Germinal center (tissue), 1 donor: ENCODE measurements around the gene HNRNPR.
A peak's percentile ranks its signal among the peaks of the same experiment; 100 is the strongest.

Source experiments
- DNase-seq: peaks from one replicate; pipeline ENCODE4 v3.0.0; 2012; ENCODE audit warnings: mixed read lengths, low spot score

HNRNPR gene

DNA sequence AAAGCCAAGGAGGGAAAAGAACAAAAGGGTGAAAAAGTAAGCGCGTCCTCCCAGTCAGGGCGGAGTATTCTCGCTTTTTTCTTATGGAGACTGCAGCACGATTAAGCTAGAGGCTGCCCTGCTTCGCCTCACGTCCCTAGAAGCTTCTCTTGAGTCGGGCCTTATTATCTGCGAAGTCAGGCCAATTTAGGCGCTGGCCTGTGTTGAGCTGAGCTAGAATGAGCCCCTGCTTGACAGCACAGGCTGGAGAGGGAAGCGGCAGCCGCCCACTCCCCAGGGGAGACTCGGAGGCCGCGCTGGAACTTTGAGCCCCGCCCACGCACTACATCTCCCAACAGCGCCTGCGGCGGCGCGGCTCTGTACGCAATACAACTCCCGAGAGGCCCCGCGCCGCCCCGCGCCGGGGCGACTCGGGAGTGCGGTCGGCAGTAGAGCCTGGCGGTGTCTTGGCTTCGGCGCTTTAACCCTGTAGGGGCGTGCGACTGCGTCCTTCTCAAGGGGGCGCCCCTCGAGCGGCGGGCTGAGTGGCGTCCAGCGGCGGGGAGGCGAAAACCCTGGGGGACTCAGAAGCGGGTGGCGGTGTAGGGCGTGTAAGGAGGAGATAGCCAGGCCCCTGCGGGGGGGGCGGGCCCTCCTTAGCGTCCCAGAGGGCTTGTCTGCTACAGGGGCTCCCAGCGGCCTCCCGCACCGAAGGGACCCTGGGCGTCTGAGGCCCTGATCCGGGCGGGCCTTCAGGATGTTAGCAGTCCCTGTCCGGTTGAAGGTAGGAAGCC is 24.7 kb upstream of the HNRNPR start:
- peak; percentile 90 for DNase-seq

DNA sequence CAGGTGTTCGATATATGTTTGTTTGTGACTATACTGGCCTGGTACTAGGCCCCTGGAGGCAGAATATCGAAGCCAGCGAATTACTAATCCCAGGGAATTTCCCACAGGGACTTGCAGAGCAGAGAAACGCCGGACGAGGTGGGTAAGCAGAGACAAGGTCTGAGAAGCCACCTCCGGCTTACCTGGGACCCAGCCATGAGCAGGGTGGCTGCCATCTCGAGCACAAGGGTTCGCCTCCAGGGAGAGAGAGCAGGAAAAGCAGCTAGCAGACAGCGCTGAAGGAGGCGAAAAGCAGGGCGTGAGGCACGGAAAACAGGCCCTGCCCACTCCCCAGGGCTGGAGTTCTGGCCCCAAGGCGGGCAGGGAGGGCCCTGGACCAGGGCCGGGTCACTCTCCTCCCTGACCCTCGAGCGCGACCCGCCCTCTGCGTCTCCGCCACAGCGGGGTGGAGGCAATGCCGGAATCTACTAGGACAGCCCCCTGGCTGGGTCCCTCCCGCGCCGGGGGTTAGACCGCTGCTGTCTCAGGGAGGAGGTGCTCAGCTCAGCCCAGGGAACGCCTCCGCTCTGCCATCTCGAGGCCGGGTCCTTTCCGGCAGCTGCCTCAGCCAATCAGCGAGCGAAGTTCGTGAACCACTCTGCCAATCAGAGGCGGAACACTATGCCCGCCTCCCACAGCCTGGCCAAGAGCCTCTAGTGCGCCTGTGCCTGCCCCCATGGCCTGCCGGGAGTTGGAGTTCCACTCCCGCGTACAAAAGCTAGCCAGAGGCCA is 23.9 kb upstream of the HNRNPR start:
- peak; percentile 100 for DNase-seq

DNA sequence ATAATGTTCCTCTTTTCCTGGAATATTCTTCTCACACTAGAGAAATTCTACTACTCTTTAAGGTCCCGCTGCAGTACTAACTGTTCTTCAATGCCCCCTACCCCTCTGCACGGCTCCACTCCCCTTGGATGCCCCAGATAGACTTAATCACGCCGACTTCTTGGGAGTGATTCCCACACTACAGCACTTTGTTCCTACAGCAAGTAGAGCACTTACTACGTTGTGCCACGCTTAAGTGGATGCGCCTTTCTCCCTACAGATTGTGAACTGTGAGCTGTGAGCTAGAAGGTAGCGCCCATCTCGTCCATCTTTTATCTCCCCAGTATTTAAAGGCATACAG is 23.3 kb upstream of the HNRNPR start:
- no peak for DNase-seq

DNA sequence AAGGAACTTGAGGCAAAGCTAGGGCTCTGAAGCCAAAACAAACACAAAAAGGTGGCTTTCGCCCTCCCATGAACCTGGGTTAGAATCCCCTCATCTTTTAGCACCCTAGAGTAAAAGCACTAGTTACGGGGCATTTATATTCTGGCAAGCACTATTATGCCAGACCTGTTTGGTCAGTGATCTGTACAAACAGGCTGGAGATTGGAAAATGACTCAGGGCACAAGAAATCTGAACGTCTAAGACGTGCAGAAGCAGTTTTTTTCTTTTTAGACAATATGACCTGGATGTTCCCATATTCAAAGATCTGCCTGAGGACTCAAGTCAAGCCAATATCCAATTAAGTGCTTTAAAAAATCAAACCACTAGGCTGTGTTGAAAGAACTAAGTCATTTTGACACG is 22.5 kb upstream of the HNRNPR start:
- DNase-seq: no peak

DNA sequence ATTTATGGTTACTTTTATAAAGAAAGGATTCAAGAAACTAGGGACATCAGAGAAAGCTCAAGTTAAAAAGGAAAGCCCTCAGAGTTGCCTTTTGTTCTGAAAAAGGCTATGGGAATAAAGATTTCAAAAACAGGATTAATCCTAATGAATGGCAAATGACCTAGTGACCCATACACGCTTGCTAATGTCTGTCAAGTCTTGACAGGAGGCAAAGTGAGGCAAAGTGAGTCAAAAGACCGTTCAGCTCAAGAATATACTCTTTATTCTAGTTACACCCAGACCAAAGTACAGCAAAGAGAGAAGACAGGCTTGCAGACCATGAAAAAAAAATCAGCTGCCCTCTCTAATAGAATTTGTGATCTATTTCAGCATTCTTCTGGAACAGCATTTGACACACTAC is 22.1 kb upstream of the HNRNPR start:
- DNase-seq: no peak

DNA sequence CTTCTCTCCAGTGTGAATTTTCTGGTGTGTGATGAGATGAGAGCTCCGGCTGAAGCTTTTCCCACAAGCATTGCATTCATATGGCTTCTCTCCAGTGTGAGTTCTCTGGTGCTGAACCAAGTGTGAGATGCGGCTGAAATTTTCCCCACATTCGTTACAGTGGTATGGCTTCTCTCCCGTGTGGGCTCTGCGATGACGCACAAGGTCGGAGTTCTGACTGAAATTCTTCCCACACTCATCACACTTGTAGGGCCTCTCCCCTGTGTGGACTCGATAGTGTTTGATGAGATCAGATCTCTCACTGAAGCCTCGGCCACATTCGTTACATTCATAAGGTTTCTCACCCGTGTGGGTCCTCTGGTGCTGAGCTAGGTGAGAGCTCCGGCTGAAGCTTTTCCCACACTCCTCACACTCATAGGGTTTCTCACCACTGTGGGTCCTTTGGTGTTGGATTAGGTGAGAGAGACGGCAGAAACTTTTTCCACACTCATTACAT is 18.2 kb upstream of the HNRNPR start:
- no peak for DNase-seq

DNA sequence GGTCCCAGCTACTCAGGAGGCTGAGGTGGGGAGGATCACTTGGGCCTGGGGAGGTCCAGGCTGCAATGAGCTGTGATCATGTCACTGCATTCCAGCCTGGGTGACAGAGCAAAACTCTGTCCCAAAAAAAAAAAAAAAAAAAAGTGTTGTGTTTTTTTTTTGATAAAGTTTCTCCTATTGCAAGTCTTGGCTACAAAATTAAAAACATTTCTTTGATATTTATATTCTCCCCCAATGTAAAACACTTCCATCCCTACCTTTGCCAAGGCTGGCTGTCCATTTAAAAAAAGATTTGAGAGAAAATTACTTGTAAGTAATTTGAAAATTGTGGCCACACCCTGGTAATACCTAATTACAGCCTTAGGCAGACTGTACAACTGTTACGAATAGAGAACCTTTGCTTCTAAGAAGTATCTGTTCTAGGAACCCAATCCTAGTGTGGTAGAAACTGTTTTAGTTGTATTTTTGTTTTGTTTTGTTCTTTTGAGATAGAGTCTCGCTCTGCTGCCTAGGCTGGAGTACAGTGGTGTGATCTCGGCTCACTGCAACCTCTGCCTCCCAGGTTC is 14.3 kb upstream of the HNRNPR start:
- DNase-seq: no peak

DNA sequence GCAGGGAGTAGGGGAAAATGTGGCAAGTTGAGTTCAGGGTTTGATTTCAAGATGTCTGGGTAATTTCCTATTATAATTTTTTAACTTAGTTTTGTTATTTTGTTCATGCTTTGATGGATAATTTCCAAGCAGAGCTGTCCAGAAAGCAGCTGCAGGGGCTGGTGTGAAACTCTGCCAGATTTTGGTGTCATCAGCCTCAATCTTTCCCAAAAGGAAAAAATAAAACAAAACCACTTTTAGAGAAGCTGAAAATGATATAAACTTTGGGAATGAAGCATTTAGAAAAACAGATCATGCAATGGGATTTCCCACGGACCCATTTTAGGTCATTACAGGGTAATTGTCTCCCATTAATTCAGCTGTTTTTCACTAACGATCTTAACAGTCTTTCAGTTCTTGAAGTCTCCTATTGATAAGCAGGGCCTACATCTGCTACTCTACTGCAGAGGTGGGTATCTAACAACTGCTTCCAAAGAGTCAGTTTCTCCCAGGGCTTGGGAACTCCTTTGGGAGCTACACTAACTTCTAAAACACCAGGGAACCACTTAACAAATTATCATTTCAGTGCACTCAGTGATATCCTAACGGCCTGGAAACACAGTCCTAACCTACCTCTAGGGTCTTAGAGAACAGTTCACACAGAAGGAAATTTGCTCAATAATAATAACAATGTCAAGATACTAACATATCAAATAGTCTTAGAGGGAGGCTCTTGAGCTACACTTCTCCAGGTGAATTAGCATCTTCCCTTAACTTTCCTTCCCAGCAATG is 13.2 kb upstream of the HNRNPR start:
- DNase-seq: no peak

DNA sequence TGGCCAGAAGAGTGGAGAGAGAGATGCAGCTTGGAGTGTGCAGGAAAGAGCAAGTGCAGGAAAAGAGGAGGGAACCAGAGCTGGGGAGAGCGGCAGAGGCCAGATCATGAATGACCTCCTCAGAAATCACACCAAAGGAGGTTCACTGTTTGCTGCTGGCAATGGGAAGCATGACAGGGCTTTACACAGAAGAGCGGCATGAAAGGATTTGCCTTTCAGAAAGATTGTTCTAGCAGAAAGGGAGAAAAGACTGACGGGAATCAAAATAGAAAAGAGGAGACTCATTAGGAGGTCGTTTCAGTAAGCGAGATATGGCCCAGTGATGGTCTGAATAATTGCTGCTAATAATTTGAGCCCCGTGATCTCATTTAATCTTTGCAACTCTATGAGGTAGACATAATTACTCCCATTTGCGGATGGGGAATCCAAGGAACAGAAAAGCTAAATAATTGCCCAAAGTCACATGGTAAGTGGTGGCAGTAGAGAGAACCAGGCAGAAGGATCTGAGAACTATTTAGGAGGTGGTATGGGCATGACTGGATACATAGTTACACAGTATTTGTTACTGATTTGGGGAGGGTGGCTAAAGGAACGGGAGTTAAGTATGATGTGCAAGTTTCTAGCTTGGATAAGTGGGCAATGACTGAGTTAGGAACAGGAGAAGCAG is 12.5 kb upstream of the HNRNPR start:
- DNase-seq: no peak

DNA sequence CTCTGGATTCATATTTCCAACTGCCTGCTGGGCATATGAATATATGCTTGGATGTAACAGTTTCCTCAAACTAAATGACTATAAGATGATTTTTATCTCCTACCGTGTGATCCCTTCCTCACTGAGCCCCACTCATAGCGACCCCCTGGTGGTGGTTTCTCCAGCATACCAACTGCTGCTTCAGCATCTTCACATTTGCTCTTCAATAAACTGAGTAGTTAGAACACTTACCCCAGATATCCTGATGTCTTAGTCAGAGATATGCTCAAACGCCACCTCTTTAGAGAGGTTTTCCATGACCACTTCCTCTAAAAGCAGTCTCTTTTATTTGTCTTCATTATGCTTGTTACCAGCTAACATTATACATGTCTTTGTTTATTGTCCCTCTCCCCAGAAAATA is 10.2 kb upstream of the HNRNPR start:
- no peak for DNase-seq

DNA sequence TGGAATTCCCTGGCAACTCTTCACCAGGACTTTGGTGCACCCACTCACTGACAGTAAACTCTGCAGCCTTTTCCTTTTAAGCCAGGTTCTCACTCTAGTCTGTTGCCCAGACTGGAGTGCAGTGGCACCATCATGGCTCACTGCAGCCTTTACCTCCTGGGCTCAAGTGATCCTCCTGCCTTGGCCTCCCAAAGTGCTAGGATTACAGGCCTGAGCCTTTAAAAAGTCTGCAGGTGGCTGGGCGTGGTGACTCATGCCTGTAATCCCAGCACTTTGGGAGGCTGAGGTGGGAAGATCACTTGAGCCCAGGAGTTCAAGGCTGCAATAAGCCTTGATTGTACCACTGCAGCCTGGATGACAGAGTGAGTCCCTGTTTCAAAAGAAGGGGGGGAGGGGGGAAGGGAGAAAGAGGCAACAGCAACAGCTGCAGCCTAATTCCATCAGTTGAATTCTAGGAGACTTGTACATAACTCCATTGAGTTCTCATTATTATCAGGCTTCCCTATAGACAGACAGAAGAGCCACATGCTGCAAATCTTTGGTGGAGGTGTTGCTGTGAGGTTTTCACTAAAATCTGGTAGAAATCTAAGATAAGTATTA is 8.1 kb upstream of the HNRNPR start:
- no peak for DNase-seq

DNA sequence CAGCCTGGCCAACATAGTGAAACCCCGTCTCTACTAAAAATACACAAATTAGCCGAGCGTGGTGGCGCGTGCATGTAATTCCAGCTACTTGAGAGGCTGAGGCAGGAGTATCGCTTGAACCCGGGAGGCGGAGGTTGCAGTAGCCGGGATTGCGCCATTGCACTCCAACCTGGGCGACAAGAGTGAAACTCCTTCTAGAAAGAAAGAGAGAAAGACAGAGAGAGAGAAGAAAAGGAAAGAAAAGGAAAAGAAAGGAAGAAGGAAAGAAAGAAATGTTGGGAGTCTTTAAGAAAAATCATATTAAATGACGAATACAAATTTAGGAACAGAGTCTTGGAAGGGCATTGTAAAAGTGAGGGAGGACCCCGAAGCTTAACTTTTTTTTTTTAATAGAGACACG is 1.8 kb upstream of the HNRNPR start:
- no peak for DNase-seq

DNA sequence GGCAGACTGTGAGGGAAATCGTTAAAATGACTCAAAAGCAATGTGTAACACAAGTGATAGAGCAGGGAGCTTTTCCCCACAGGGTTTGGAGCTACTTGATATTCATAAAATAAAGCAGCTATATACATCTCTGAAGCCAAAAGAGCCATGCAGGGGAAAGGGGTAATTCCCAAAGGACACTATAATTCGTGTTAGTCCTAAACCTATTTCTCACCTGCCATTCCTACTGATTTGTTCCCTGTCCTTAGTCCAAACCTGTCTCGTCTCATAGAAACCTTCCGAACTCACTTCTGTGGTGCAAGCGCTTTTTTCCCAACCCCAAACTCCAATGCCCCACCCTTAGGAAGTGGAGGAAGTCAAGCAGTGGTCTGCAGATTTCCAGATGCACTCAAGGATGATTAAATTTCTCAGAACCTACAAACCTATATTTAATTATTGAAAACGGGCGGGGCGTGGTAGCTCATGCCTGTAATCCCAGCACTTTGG is 946 bp upstream of the HNRNPR start:
- no peak for DNase-seq

DNA sequence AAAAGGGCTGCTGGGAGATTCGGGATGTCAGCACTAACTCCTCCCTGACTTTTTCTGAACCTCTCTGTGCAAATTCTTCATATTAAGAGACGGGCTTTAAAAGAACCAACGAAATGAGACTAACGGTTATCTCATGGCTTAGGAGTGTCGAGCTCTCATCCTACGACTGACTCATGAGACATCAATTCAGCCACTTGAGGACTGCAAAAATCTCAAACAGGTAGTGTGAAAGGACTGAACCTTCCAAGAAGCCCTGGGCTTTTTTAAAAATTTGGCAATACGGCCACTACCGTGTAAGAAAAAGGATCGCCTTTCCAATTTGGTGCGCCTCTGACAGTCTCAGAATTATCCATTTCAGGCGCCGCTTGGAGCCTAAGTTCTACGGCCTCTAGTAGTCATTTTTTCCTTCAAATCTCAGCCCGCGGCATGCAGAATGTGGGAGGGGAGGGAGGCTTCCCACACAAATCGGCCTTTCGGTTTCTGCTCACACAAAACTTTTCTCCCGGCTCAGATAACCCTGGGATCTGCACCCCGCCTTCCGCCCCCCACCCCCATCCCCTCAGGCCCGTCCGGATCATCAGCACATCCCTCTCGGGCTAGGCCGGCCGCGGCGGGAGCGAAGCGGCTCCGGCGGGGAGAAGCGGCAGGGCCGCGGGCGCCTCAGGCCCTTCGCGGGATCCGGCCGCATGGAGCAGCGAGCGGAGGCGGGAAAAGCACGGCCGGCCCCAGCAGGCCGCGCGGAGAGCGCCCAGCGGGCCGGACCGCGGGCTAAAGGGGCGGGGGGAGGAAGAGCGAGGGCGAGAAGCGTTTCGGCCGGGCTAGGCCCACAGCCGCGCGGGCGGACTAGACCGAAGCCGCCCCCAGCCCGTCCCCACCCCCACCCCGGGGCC is 618 bp downstream of the HNRNPR start:
- peak; percentile 31 for DNase-seq

DNA sequence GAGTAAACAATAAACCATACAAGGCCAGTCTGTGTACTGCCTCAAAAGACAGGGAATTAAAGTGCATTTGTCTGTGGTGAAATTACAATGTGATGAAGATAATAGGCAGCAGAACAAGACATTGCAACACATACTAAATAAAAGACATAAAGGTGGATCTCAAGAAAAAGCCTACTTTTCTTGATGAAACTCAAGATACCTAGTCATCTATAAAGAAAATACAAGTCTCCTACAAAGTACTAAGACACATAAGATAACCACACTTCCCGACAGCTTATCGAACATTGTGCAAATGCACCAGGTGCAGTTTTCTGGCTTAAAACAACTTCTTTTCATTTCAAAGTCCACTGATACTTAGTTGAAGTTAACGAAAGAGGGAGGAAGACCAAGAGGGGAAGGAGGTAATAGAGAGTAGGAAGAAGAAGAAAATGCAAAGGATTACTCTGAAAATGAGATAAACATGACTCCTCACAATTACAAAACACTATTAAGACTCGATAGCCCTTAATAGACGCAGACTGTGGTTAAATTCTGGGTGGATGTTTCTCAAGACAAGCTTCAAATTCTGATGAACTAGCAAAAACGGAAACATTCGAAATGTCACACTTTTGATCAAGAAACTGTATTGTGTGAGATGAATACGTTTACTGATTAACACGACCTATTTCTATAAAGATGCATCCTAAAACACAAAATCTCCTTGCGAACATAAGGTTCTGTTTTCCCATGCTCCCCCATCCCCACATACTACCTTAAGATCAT is 2.0 kb downstream of the HNRNPR start:
- no peak for DNase-seq

DNA sequence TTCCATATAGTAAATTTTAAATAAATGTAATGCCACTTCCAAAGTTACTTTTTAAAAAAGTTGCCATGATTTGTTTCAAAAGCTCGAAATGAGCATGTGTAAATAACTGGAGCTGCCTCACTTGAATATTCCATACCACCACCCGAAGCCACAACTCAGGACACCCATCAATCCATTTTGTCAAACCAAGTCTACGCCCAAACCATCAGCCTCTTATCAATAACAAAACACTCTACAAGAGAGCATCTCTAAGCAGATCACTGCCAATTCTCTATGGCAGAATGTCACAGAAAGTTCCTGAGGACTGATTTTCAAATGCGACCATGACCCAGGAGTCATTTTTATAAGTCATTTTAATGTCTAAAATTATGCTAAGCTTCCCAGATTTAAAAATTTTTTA is 4.5 kb downstream of the HNRNPR start:
- no peak for DNase-seq

DNA sequence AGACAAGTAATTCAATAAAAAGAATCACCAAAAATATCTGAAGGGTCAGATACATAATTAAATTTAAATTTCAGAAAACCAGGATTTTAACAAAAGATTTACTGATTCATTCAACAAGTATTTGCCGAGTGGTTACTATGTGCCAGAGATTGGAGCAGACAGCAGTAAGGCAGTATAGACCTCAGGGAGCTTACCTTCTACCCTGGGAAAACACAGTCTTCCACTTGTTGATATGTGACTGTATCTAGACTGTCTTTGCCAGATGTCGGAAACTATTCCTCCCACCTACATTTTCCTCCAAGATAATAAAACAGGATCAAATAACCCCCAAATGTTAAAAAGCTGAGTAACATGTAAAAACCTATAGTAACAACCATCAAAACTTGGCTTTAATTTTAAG is 6.2 kb downstream of the HNRNPR start:
- no peak for DNase-seq

DNA sequence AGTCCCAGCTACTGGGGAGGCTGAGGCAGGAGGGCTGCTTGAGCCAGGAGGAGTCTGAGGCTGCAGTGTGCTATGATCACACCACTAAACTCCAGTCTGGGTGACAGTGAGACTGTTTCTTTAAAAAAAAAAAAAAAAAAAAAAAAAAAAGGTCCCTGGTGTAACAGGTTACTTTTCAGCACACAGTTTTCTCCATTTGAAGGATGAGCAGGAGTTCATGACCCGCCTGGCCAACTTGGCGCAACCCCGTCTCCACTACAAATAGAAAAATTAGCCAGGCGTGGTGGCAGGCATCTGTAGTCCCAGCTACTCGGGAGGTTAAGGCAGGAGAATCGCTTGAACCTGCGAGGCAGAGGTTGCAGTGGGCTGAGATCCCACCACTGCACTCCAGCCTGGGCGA is 12.4 kb downstream of the HNRNPR start:
- no peak for DNase-seq

DNA sequence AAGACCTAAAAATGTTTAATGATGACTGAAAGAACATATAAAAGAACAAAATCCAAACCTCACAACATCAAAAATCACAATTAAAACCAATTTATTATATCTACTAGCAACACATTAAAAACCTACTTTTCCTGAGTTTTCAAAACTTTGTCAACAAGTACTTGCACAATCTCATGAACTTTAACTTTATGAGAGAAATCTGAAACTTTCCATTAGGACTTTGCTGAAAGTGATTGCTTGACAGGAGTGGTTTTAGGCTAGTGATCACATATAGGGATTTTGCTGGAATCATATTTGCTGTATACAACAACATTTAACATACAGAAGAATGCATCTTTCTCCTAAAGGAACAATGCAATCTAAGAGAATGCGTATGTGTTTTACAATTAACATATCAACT is 13.2 kb downstream of the HNRNPR start:
- DNase-seq: no peak

DNA sequence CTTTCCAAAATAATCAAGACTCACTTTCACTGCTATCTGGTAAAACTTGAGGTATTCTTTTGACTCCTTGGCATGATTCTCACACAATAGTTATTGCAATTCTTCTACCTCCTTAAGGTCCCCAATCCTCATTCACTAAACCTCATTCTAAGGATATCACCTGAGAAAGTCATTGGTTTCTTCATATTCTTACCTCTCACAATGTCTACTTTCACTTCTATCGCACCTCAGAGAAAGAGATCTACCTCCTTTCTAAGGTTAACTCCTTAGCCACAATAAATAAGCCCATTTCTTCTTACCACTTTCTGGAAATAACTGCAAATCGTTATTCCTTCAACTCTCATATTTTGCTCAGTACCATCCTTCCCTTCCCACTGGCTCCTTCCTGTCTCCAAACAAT is 18.7 kb downstream of the HNRNPR start:
- DNase-seq: no peak
